Measurements from ENCODE around the gene DLGAP1.

- TF ChIP-seq CTCF (IDR thresholded peaks at IDR 0.05; ENCODE audit: insufficient read depth, low read length, poor library complexity, severe bottlenecking) (no peak), EZH2phosphoT487 (conservative IDR thresholded peaks at IDR 0.05; ENCODE audit: low read length) (no peak)
These were observed 764.9 kb downstream of the DLGAP1 start for GRCh38 chr18:3689986-3690763.
